Fibroblast of mammary gland (primary cell): Measurements from ENCODE around the gene FSTL4.

Experiments
- DNase-seq: peaks from one replicate; pipeline ENCODE4 v3.0.0-alpha.2; 2010; ENCODE audit warnings: low read depth
- H3K4me3 ChIP-seq: 2 replicates; pipeline ENCODE4 v1.5.1; 2011; ENCODE audit warnings: low read depth, mild to moderate bottlenecking, low read length, moderate library complexity; ENCODE audit not compliant: control insufficient read depth
- CTCF ChIP-seq: conservative IDR thresholded peaks from 2 replicates; pipeline ENCODE4 v1.5.1; 2011; ENCODE audit warnings: low read depth, low read length, inconsistent platforms; ENCODE audit not compliant: control insufficient read depth, insufficient read depth

FSTL4 gene

GRCh38 chr5:133266527-133266878 lies 345.8 kb downstream of the FSTL4 start:
- no peak for TF ChIP-seq CTCF
- no peak overlapping the region for H3K4me3 ChIP-seq
- no peak for DNase-seq

GRCh38 chr5:133265720-133266526 lies 346.4 kb downstream of the FSTL4 start:
- no peak for TF ChIP-seq CTCF
- H3K4me3 ChIP-seq, result no peak overlapping the region
- DNase-seq, result no peak

GRCh38 chr5:133265257-133265656 lies 347.1 kb downstream of the FSTL4 start:
- no peak for DNase-seq
- TF ChIP-seq CTCF, result no peak
- no peak overlapping the region for H3K4me3 ChIP-seq

- DNase-seq, result no peak
- no peak for TF ChIP-seq CTCF
- H3K4me3 ChIP-seq, result no peak overlapping the region
These were observed 349.7 kb downstream of the FSTL4 start for GRCh38 chr5:133262690-133263089.

GRCh38 chr5:133261993-133262392 lies 350.3 kb downstream of the FSTL4 start:
- no peak for DNase-seq
- TF ChIP-seq CTCF, result no peak
- H3K4me3 ChIP-seq, result no peak overlapping the region

- H3K4me3 ChIP-seq, result no peak overlapping the region
- no peak for DNase-seq
- peak; percentile 6 for TF ChIP-seq CTCF
These were observed 351.6 kb downstream of the FSTL4 start for GRCh38 chr5:133260715-133261114.
